Muscle of leg (tissue), 11 donors: ENCODE data around the gene KRCC1. TPM values are rescaled to one million over a fixed set of nuclear protein-coding genes. Genes with fewer than 3 reads are reported as not detected.
A peak's percentile ranks its signal among the peaks of the same experiment; 100 is the strongest.

ENCODE experiments used
- DNase-seq: peaks from one replicate; pipeline ENCODE4 v3.0.0; 2013
- H3K27ac ChIP-seq: one replicate; pipeline ENCODE4 v1.5.1; 2013; ENCODE audit warnings: mild to moderate bottlenecking, low read length, control low read depth
- H3K27me3 ChIP-seq: one replicate; pipeline ENCODE4 v1.6.1; 2013; ENCODE audit warnings: low read length; ENCODE audit not compliant: control insufficient read depth, insufficient read depth
- H3K36me3 ChIP-seq: one replicate; pipeline ENCODE4 v1.6.1; 2013; ENCODE audit warnings: low read length; ENCODE audit not compliant: control insufficient read depth, insufficient read depth
- H3K4me1 ChIP-seq: one replicate; pipeline ENCODE4 v1.6.1; 2013; ENCODE audit warnings: low read length; ENCODE audit not compliant: control insufficient read depth, insufficient read depth
- H3K4me3 ChIP-seq: one replicate; pipeline ENCODE4 v1.5.1; 2013; ENCODE audit warnings: low read length, control low read depth
- H3K9me3 ChIP-seq: replicated peaks from 2 replicates; pipeline ENCODE4 v1.6.1; 2013; ENCODE audit warnings: low read depth, low read length; ENCODE audit not compliant: control insufficient read depth
- WGBS: methylation state at CpG from one replicate; pipeline ENCODE4 v1.1.5; 2013; ENCODE audit warnings: missing lambda C conversion rate; ENCODE audit not compliant: insufficient coverage; 5-methylcytosine and 5-hydroxymethylcytosine counted together
- polyA plus RNA-seq, 8 donors: library from polyadenylated mRNA; unstranded; fragments of 120-200 nt; gene quantifications; one replicate each; pipeline versions ENCODE4 v1.2.1 to v1.2.3, GENCODE V29; 2013; ENCODE audit warnings: inconsistent platforms in 1 of 8, low replicate concordance in 1 of 8; ENCODE audit not compliant: insufficient read length in 8 of 8, insufficient read depth in 1 of 8
- total RNA-seq: library from RNA; stranded (reverse); fragments of 120-200 nt; gene quantifications from one replicate; pipeline ENCODE4 v1.2.4, GENCODE V29; 2013

KRCC1 gene
- total and polyA plus RNA-seq, 9 donors: 30.8 to 38.3 (median 35.6) TPM

- H3K4me1 ChIP-seq: peaks cover 12% of the 10 kb centered on the region
- H3K27ac ChIP-seq: peak within 1 kb of the TSS; percentile 97
- H3K27me3 ChIP-seq: no peaks in the 10 kb centered on the region
- peak within 1 kb of the TSS; percentile 54 for H3K4me3 ChIP-seq
- peak; percentile 70 for DNase-seq
- WGBS: 70% methylated on average over 4 of the region's 8 CpGs
- no peaks in the 10 kb centered on the region for H3K9me3 ChIP-seq
- H3K36me3 ChIP-seq: no peaks in the 10 kb centered on the region
Measured at GRCh38 chr2:88067598-88067997, 12.0 kb upstream of the KRCC1 start, which contains the start of gene SMYD1. Gene SMYD1, plus strand, starts transcription at chr2:88067825. Its CDS starts 40 bp downstream, at chr2:88067865.

DNA sequence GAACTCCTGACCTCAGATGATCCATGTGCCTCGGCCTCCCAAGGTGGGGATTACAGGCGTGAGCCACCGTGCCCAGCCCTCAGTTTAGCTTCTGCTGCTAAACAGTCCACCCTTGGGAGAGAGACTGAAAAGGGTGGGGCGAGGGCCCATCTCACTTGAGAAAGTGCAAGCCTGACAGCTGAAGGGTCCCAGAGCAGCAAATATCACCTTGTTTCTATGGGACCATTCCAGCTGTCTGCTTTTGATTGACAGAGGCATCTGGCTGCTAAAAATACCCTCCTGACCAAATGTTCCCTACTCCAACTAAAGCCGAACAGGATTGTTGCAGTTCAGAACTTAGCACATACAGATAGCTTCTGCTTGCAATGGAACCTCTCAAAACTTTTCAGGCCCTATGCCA is 11.6 kb upstream of the KRCC1 start:
- Histone ChIP-seq H3K9me3 (no peaks in the 10 kb centered on the region), H3K27me3 (no peaks in the 10 kb centered on the region), H3K36me3 (no peaks in the 10 kb centered on the region), H3K4me1 (peaks cover 12% of the 10 kb centered on the region), H3K4me3 (no peak overlapping the region), H3K27ac (peak overlapping the region; percentile 97)
- DNase-seq: peak; percentile 90
- 72% methylated on average over 3 of the region's 5 CpGs for WGBS

- peak overlapping the region; percentile 74 for H3K27ac ChIP-seq
- 22% methylated on average over 3 of the region's 4 CpGs for WGBS
Measured at GRCh38 chr2:88066543-88066942, 11.0 kb upstream of the KRCC1 start.

GRCh38 chr2:88061295-88061694 is 5.7 kb upstream of the KRCC1 start:
- peaks cover 3% of the 10 kb centered on the region for H3K4me1 ChIP-seq
- H3K27me3 ChIP-seq: no peaks in the 10 kb centered on the region
- WGBS: no CpG with 5 or more reads among the region's 3 CpGs
- no peaks in the 10 kb centered on the region for H3K9me3 ChIP-seq
- H3K4me3 ChIP-seq: no peak overlapping the region
- no peak for DNase-seq
- H3K36me3 ChIP-seq: no peaks in the 10 kb centered on the region
- no peak overlapping the region for H3K27ac ChIP-seq

More at GRCh38 chr2:88066543-88066942, 11.0 kb upstream of the KRCC1 start:
- no peaks in the 10 kb centered on the region for H3K9me3 ChIP-seq
- DNase-seq: peak; percentile 37
- no peaks in the 10 kb centered on the region for H3K27me3 ChIP-seq
- H3K4me3 ChIP-seq: no peak overlapping the region
- H3K36me3 ChIP-seq: no peaks in the 10 kb centered on the region
- H3K4me1 ChIP-seq: peaks cover 12% of the 10 kb centered on the region

DNA sequence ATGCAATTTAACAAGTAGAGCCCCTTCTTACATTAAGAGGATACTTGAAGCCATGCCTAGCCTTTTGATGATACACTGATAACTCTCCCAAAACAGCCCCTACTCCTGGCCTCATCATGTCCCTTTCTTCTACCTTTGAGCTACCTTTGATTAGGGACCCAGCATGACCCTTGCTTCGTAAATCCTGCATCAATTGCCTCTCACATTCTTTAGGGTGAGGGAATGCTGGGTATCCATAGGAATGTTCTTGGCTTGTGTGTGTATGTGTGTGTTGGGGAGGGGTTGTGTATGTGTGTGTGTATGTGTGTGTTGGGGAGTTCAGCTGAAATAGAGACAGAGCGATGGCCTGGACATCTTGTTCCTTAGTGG is 5.3 kb upstream of the KRCC1 start:
- no CpG with 5 or more reads among the region's 2 CpGs for WGBS
- no peaks in the 10 kb centered on the region for H3K36me3 ChIP-seq
- no peak overlapping the region for H3K27ac ChIP-seq
- H3K4me3 ChIP-seq: no peak overlapping the region
- DNase-seq: no peak
- no peaks in the 10 kb centered on the region for H3K27me3 ChIP-seq
- no peaks in the 10 kb centered on the region for H3K9me3 ChIP-seq
- peaks cover 7% of the 10 kb centered on the region for H3K4me1 ChIP-seq

- no peaks in the 10 kb centered on the region for H3K9me3 ChIP-seq
- H3K27ac ChIP-seq: no peak overlapping the region
- DNase-seq: peak; percentile 52
- no peak overlapping the region for H3K4me3 ChIP-seq
- no peaks in the 10 kb centered on the region for H3K36me3 ChIP-seq
- peaks cover 8% of the 10 kb centered on the region for H3K4me1 ChIP-seq
- H3K27me3 ChIP-seq: no peaks in the 10 kb centered on the region
- WGBS: 20% methylated on average over 2 of the region's 5 CpGs
Measured at GRCh38 chr2:88059979-88060906, 4.7 kb upstream of the KRCC1 start.

DNA sequence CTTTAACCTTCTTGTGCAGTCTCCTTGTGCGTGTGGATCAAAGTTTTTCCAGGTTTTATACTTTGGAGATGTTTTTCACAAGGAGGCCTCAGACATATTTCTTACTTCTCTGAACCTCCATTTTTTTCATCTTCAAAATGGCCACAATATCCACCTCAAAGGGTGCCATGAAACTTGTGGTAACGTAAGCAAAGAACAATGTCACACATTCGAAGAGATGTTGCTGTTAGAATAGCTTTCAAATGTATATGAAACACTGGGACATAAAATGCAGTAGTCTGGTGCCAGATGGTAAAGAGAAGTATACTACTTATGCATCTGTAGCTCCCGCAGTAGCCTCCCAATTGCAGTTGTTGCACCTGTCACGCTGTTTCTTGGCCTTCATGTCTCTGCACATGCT is 2.6 kb upstream of the KRCC1 start:
- no peak overlapping the region for H3K4me3 ChIP-seq
- H3K27ac ChIP-seq: no peak overlapping the region
- 93% methylated on average over 2 of the region's 5 CpGs for WGBS
- peaks cover 17% of the 10 kb centered on the region for H3K4me1 ChIP-seq
- no peaks in the 10 kb centered on the region for H3K36me3 ChIP-seq
- no peak for DNase-seq
- H3K9me3 ChIP-seq: no peaks in the 10 kb centered on the region
- no peaks in the 10 kb centered on the region for H3K27me3 ChIP-seq

GRCh38 chr2:88057437-88057844 is 1.9 kb upstream of the KRCC1 start:
- no peak overlapping the region for H3K27ac ChIP-seq
- peaks cover 17% of the 10 kb centered on the region for H3K4me1 ChIP-seq
- no peaks in the 10 kb centered on the region for H3K36me3 ChIP-seq
- no peak overlapping the region for H3K4me3 ChIP-seq
- H3K27me3 ChIP-seq: no peaks in the 10 kb centered on the region
- 100% methylated on average over 1 of the region's 4 CpGs for WGBS
- no peaks in the 10 kb centered on the region for H3K9me3 ChIP-seq
- no peak for DNase-seq

GRCh38 chr2:88054782-88055370 is 707 bp downstream of the KRCC1 start:
- 25% methylated on average over 19 of the region's 25 CpGs for WGBS
- Histone ChIP-seq H3K36me3 (no peaks in the 10 kb centered on the region), H3K27ac (peak overlapping the region; percentile 94), H3K4me3 (peak overlapping the region; percentile 92), H3K4me1 (peaks cover 14% of the 10 kb centered on the region), H3K9me3 (no peaks in the 10 kb centered on the region), H3K27me3 (no peaks in the 10 kb centered on the region)
- DNase-seq: peak; percentile 79

DNA sequence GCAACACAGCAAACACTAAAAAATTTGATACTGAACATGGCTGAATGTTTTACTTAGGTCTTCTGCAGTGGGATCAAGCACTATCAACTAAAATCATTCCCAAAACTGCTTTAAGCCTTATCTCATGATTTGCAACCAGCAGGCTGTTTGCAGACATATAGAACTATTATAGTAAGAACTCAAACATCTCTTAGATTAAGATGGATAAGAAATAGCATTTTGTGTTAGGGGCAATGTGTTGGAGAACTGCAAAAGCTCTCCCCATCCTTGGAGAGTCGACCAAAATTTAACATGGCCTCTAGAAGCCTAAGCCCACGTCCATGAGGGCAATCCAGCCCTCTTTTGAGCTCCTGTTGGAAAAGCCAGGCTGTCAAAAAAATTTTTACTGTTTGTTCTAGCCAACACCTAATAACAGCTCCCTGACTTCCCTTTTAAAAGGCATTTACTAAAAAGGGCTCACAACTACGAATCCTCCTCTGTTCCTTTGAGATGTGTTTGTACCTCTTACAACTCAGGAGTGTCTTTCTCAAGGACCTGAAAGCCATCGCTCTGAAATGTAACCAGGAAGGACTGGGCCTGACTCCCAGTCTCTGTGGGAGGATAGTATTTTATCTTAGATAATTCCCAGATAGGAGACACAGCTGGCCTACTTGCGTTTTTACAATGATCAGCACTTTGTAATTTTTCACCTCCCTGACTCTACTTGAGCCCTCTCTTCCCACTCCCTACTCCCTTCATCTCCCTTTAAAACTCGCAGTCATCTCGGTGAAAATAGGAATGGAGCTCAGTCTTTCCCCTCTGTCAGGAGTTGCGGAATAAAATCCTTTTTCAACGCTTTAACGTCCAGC is 1.4 kb downstream of the KRCC1 start:
- 49% methylated on average over 8 of the region's 10 CpGs for WGBS

More for the DNA sequence above, 1.4 kb downstream of the KRCC1 start:
- Histone ChIP-seq H3K9me3 (no peaks in the 10 kb centered on the region), H3K27me3 (no peaks in the 10 kb centered on the region), H3K36me3 (no peaks in the 10 kb centered on the region), H3K4me3 (peak overlapping the region; percentile 92), H3K27ac (peak overlapping the region; percentile 94), H3K4me1 (peaks cover 14% of the 10 kb centered on the region)
- DNase-seq: no peak
